CD14-positive monocyte (primary cell): ENCODE data around the gene CEBPB. TPM values are rescaled to one million over a fixed set of nuclear protein-coding genes. Genes with fewer than 3 reads are reported as not detected.

Experiments used
- DNase-seq, 3 donors: peaks; one replicate each; pipeline ENCODE4 v3.0.0-alpha.2; 2011 to 2022
- H2AFZ ChIP-seq: 2 replicates; pipeline ENCODE4 v1.6.0; 2012; ENCODE audit warnings: mild to moderate bottlenecking, low read depth, low read length, inconsistent platforms; ENCODE audit not compliant: insufficient read depth, poor library complexity, severe bottlenecking
- H3K27ac ChIP-seq, 2 donors: 1 replicate in 1 of 2; 2 replicates in 1 of 2; pipeline ENCODE4 v1.5.1; 2012 to 2013; ENCODE audit warnings: low read length in 2 of 2, control low read depth in 1 of 2, inconsistent platforms in 1 of 2, low read depth in 1 of 2, mild to moderate bottlenecking in 1 of 2
- H3K27me3 ChIP-seq, 2 donors: one replicate each; pipeline versions ENCODE4 v1.6.0 to v1.6.1; 2011 to 2013; ENCODE audit warnings: low read length in 2 of 2; ENCODE audit not compliant: control insufficient read depth in 2 of 2, insufficient read depth in 2 of 2
- H3K36me3 ChIP-seq, 2 donors: replicated peaks in 1 of 2; 1 replicate in 1 of 2; 2 replicates in 1 of 2; pipeline versions ENCODE4 v1.5.1 to v1.6.1; 2012 to 2013; ENCODE audit warnings: low read length in 2 of 2, control low read depth in 1 of 2, inconsistent platforms in 1 of 2, mild to moderate bottlenecking in 1 of 2; ENCODE audit not compliant: insufficient read depth in 2 of 2, control insufficient read depth in 1 of 2
- H3K4me1 ChIP-seq, 2 donors: 1 replicate in 1 of 2; 2 replicates in 1 of 2; pipeline versions ENCODE4 v1.5.1 to v1.6.1; 2012 to 2013; ENCODE audit warnings: low read length in 2 of 2, control low read depth in 1 of 2, inconsistent platforms in 1 of 2, mild to moderate bottlenecking in 1 of 2, moderate library complexity in 1 of 2; ENCODE audit not compliant: insufficient read depth in 2 of 2, control insufficient read depth in 1 of 2
- H3K4me2 ChIP-seq: replicated peaks from 2 replicates; pipeline ENCODE3; 2012; ENCODE audit warnings: low read length, moderate library complexity, mild to moderate bottlenecking; ENCODE audit not compliant: poor library complexity, severe bottlenecking; ENCODE audit errors: extremely low read depth
- H3K4me3 ChIP-seq, 3 experiments: fragments of 200-600 bp in 1 of 3; sonication (generic) in 1 of 3; replicated peaks in 1 of 3; 1 replicate in 2 of 3; 2 replicates in 1 of 3; pipeline ENCODE4 v1.5.1; 2011 to 2013; ENCODE audit warnings: low read length in 3 of 3, mild to moderate bottlenecking in 3 of 3, control low read depth in 2 of 3, low read depth in 2 of 3, inconsistent platforms in 1 of 3, moderate library complexity in 1 of 3
- H3K79me2 ChIP-seq: 2 replicates; pipeline ENCODE4 v1.6.0; 2012; ENCODE audit warnings: mild to moderate bottlenecking, control low read depth, inconsistent platforms, low read length, moderate library complexity; ENCODE audit not compliant: insufficient read depth
- H3K9ac ChIP-seq: 2 replicates; pipeline ENCODE4 v1.6.0; 2017; ENCODE audit warnings: low read length, mild to moderate bottlenecking; ENCODE audit not compliant: insufficient read depth, poor library complexity, severe bottlenecking
- H3K9me3 ChIP-seq, 2 donors: replicated peaks in 1 of 2; 1 replicate in 1 of 2; 2 replicates in 1 of 2; pipeline versions ENCODE4 v1.5.1 to v1.6.1; 2012 to 2013; ENCODE audit warnings: low read length in 2 of 2, control low read depth in 1 of 2; ENCODE audit not compliant: control insufficient read depth in 1 of 2, insufficient read depth in 1 of 2
- H4K20me1 ChIP-seq: 2 replicates; pipeline ENCODE4 v1.6.0; 2012; ENCODE audit warnings: mild to moderate bottlenecking, low read length, control low read depth, moderate library complexity; ENCODE audit not compliant: insufficient read depth
- H3K27ac Mint-ChIP-seq, 7 donors: one replicate each; pipeline ENCODE4 v1.8.0; 2020; ENCODE audit warnings: mild to moderate bottlenecking in 7 of 7, mixed read lengths in 7 of 7, moderate library complexity in 6 of 7, inconsistent platforms in 2 of 7
- H3K27me3 Mint-ChIP-seq, 3 donors: one replicate each; pipeline ENCODE4 v1.8.0; 2021 to 2022; ENCODE audit warnings: low read depth in 3 of 3, mild to moderate bottlenecking in 3 of 3, mixed read lengths in 3 of 3, moderate library complexity in 3 of 3, inconsistent platforms in 1 of 3
- H3K36me3 Mint-ChIP-seq, 2 donors: one replicate each; pipeline ENCODE4 v1.8.0; 2020; ENCODE audit warnings: mixed read lengths in 2 of 2, inconsistent platforms in 1 of 2, mild to moderate bottlenecking in 1 of 2
- H3K4me1 Mint-ChIP-seq: one replicate; pipeline ENCODE4 v1.8.0; 2020; ENCODE audit warnings: mild to moderate bottlenecking, mixed read lengths
- H3K4me3 Mint-ChIP-seq, 2 donors: one replicate each; pipeline ENCODE4 v1.8.0; 2020; ENCODE audit warnings: mild to moderate bottlenecking in 2 of 2, mixed read lengths in 2 of 2, moderate library complexity in 1 of 2
- H3K9me3 Mint-ChIP-seq, 7 donors: one replicate each; pipeline ENCODE4 v1.8.0; 2020 to 2022; ENCODE audit warnings: mixed read lengths in 7 of 7, mild to moderate bottlenecking in 6 of 7, moderate library complexity in 6 of 7, inconsistent platforms in 2 of 7
- CTCF ChIP-seq: fragments of 200-600 bp; IDR thresholded peaks from one replicate; pipeline ENCODE4 v1.8.0; 2022; ENCODE audit warnings: antibody characterized with exemption, mild to moderate bottlenecking
- WGBS: methylation state at CpG from one replicate; pipeline ENCODE4 v1.1.5; 2013; ENCODE audit warnings: missing lambda C conversion rate; ENCODE audit not compliant: insufficient coverage; 5-methylcytosine and 5-hydroxymethylcytosine counted together
- intact Hi-C, 2 donors: fragments of 100-400 bp; cut with micrococcal nuclease; formaldehyde crosslinking; loops; one replicate each; pipeline versions ENCODE4 v1.15.0 to v1.15.1; 2023
- polyA plus RNA-seq, 3 donors: library from polyadenylated mRNA; depleted of rRNA in 1 of 3; unstranded in 2 of 3; stranded (reverse) in 1 of 3; fragments of 300-500 nt in 2 of 3; fragments of >200 nt in 1 of 3; fragmentation: Illumina TruSeq in 2 of 3; gene quantifications; 1 replicate in 2 of 3; 2 replicates in 1 of 3; pipeline ENCODE4 v1.2.3, GENCODE V29; 2012 to 2021

The CEBPB gene
- polyA plus RNA-seq, 3 donors = 52.4 to 445 (median 80.8) TPM

GRCh38 chr20:50144362-50144761, 46.3 kb upstream of the CEBPB start:
- H3K79me2 ChIP-seq = peaks cover 77% of the 10 kb centered on the region
- H4K20me1 ChIP-seq = peaks cover 30% of the 10 kb centered on the region
- WGBS = 8% methylated on average over 3 of the region's 4 CpGs
- H3K4me3 ChIP-seq = no peak overlapping the region
- DNase-seq = peak; percentile 94 to 98 (median 96)
- H2AFZ ChIP-seq = no peak overlapping the region
- peak overlapping the region; percentile 93 to 98 (median 95) for H3K27ac Mint-ChIP-seq
- H3K9ac ChIP-seq = peak overlapping the region; percentile 74
- peaks cover 49 to 76% of the 10 kb centered on the region in 2 donors for H3K36me3 Mint-ChIP-seq
- peak overlapping the region; percentile 89 to 99 for H3K27ac ChIP-seq
- no peak for TF ChIP-seq CTCF
- H3K27me3 Mint-ChIP-seq = peaks cover 0 to 2% (median 0%) of the 10 kb centered on the region in 3 donors
- H3K36me3 ChIP-seq = peaks cover 44 to 58% of the 10 kb centered on the region in 2 donors
- peaks cover 41 to 57% of the 10 kb centered on the region in 2 donors for H3K4me1 ChIP-seq
- H3K27me3 ChIP-seq = no peaks in the 10 kb centered on the region
- H3K4me3 Mint-ChIP-seq = no peak overlapping the region
- no peaks in the 10 kb centered on the region for H3K9me3 Mint-ChIP-seq
- intact Hi-C loops = loop anchor here in 1 of 2 donors (1.0 kb wide), 1 partner anchor 25 kb away; no protein-coding TSS in a partner anchor
- H3K9me3 ChIP-seq = no peaks in the 10 kb centered on the region
- H3K4me1 Mint-ChIP-seq = peaks cover 52% of the 10 kb centered on the region
- no peak overlapping the region for H3K4me2 ChIP-seq

GRCh38 chr20:50145566-50145965, 45.1 kb upstream of the CEBPB start:
- H3K4me1 Mint-ChIP-seq = peaks cover 59% of the 10 kb centered on the region
- DNase-seq = peak in 1 of 3 donors; percentile 33
- no peak overlapping the region for H3K4me2 ChIP-seq
- peak overlapping the region; percentile 98 to 100 (median 99) for H3K27ac Mint-ChIP-seq
- peaks cover 80% of the 10 kb centered on the region for H3K79me2 ChIP-seq
- WGBS = no CpG with 5 or more reads among the region's 6 CpGs
- H3K36me3 ChIP-seq = peaks cover 40 to 57% of the 10 kb centered on the region in 2 donors
- peaks cover 18% of the 10 kb centered on the region for H4K20me1 ChIP-seq
- peak overlapping the region; percentile 74 for H3K9ac ChIP-seq
- peak overlapping the region in 1 of 3 experiments; percentile 55 for H3K4me3 ChIP-seq
- H2AFZ ChIP-seq = no peak overlapping the region
- TF ChIP-seq CTCF = no peak
- no peaks in the 10 kb centered on the region for H3K9me3 ChIP-seq
- peaks cover 44 to 59% of the 10 kb centered on the region in 2 donors for H3K4me1 ChIP-seq
- H3K27me3 ChIP-seq = no peaks in the 10 kb centered on the region
- H3K4me3 Mint-ChIP-seq = no peak overlapping the region
- peak overlapping the region; percentile 98 to 99 for H3K27ac ChIP-seq
- no peaks in the 10 kb centered on the region for H3K9me3 Mint-ChIP-seq
- H3K27me3 Mint-ChIP-seq = peaks cover 0 to 6% (median 2%) of the 10 kb centered on the region in 3 donors
- peaks cover 48 to 76% of the 10 kb centered on the region in 2 donors for H3K36me3 Mint-ChIP-seq
- intact Hi-C loops = no loop called here
